ENCODE measurements around the gene TMEM81. TPM values are rescaled to one million over a fixed set of nuclear protein-coding genes. Genes with fewer than 3 reads are reported as not detected.

Gene TMEM81
- polyA plus RNA-seq, 1 donor (not counting 4 experiments of a cell fraction or from before 2014, with no cell fraction given), result 1.4 TPM

DNA sequence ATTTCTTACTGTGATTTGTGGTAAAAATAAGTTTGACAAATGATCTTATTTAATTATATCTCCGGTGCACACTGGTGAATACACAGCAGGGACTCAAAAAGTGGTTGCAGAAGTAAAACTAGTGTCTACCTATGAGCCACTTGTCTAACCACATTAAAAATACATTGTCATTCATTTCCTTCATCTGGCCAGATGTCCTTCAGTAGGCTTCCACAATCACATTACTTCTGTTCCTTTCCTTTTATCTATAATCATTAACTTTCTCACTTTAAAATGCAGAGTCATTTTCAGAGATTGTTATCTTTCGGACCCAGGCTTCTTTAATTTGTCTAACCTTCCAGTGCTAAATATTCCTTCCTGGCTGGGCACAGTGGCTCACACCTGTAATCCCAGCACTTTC, 34.5 kb upstream of the TMEM81 start:
- Histone ChIP-seq H3K4me3 (ENCODE audit: control insufficient read depth in 2 of 3, extremely low read depth in 1 of 3, insufficient read depth in 2 of 3, low read depth in 1 of 3, low read length in 3 of 3) (no peak overlapping the region), H3K9me1 (ENCODE audit: control insufficient read depth, extremely low read depth, insufficient read depth, low read length) (no peaks in the 10 kb centered on the region), H3K9ac (ENCODE audit: control insufficient read depth, extremely low read depth, insufficient read depth, low read length) (no peak overlapping the region), H4K20me1 (ENCODE audit: control insufficient read depth, extremely low read depth, insufficient read depth, low read length) (no peaks in the 10 kb centered on the region), H3K27me3 (ENCODE audit: control insufficient read depth, extremely low read depth, insufficient read depth, low read length) (no peaks in the 10 kb centered on the region), H3K79me2 (ENCODE audit: control insufficient read depth, insufficient read depth, low read length) (peaks cover 45% of the 10 kb centered on the region), H3K36me3 (ENCODE audit: control insufficient read depth in 2 of 2, extremely low read depth in 1 of 2, insufficient read depth in 2 of 2, low read length in 2 of 2) (peaks cover 2 to 3% of the 10 kb centered on the region in 2 experiments), H2AFZ (ENCODE audit: control insufficient read depth, low read length) (no peak overlapping the region), H3K27ac (ENCODE audit: control insufficient read depth, insufficient read depth, low read length) (no peak overlapping the region), H3K4me2 (ENCODE audit: control insufficient read depth, extremely low read depth, insufficient read depth, low read depth, low read length) (no peak overlapping the region), H3K9me3 (ENCODE audit: control insufficient read depth, low read depth, low read length) (no peaks in the 10 kb centered on the region), H3K4me1 (ENCODE audit: control insufficient read depth, extremely low read depth, insufficient read depth, low read length) (peaks cover 15% of the 10 kb centered on the region)
- no peak for DNase-seq (ENCODE audit: low read depth, low spot score)
- no peak for FAIRE-seq
- TF ChIP-seq EZH2 (IDR thresholded peaks at IDR 0.05; ENCODE audit: low read length), result no peak
- TF ChIP-seq, protein P1, sequence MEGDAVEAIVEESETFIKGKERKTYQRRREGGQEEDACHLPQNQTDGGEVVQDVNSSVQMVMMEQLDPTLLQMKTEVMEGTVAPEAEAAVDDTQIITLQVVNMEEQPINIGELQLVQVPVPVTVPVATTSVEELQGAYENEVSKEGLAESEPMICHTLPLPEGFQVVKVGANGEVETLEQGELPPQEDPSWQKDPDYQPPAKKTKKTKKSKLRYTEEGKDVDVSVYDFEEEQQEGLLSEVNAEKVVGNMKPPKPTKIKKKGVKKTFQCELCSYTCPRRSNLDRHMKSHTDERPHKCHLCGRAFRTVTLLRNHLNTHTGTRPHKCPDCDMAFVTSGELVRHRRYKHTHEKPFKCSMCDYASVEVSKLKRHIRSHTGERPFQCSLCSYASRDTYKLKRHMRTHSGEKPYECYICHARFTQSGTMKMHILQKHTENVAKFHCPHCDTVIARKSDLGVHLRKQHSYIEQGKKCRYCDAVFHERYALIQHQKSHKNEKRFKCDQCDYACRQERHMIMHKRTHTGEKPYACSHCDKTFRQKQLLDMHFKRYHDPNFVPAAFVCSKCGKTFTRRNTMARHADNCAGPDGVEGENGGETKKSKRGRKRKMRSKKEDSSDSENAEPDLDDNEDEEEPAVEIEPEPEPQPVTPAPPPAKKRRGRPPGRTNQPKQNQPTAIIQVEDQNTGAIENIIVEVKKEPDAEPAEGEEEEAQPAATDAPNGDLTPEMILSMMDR (optimal IDR thresholded peaks at IDR 0.05 in 1 of 3, IDR thresholded peaks at IDR 0.05 in 1 of 3, conservative IDR thresholded peaks at IDR 0.05 in 1 of 3; ENCODE audit: extremely low read depth in 1 of 3, insufficient read depth in 2 of 3, low read length in 3 of 3), result no peak
- dilution Hi-C loops (cut with MboI; ENCODE audit: extremely low pct_ligation_motif_present, low sequenced_read_pairs), result no loop called here

DNA sequence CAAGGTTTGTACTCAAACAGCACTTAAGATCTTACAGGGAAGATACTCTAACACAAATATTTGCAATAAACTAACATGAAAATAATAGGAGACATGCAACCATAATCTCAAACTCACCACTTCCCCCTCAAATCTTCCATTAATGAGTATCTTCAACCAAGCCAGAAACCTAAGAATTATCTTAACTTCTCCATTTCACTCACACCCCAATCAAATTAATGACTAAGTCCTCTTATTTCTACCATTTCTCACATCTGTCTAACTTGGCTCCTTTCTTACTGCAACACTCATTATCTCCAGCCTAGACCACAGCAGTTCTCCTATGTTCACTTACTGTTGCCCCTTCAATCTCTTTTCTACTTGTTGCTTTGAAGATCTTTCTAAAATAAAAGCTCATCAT, 27.1 kb upstream of the TMEM81 start:
- no peak for DNase-seq (ENCODE audit: low read depth, low spot score)
- Histone ChIP-seq H3K9me1 (ENCODE audit: control insufficient read depth, extremely low read depth, insufficient read depth, low read length) (no peaks in the 10 kb centered on the region), H2AFZ (ENCODE audit: control insufficient read depth, low read length) (no peak overlapping the region), H3K4me2 (ENCODE audit: control insufficient read depth, extremely low read depth, insufficient read depth, low read depth, low read length) (no peak overlapping the region), H3K27me3 (ENCODE audit: control insufficient read depth, extremely low read depth, insufficient read depth, low read length) (no peaks in the 10 kb centered on the region), H3K9ac (ENCODE audit: control insufficient read depth, extremely low read depth, insufficient read depth, low read length) (no peak overlapping the region), H4K20me1 (ENCODE audit: control insufficient read depth, extremely low read depth, insufficient read depth, low read length) (no peaks in the 10 kb centered on the region), H3K9me3 (ENCODE audit: control insufficient read depth, low read depth, low read length) (no peaks in the 10 kb centered on the region), H3K4me3 (ENCODE audit: control insufficient read depth in 2 of 3, extremely low read depth in 1 of 3, insufficient read depth in 2 of 3, low read depth in 1 of 3, low read length in 3 of 3) (no peak overlapping the region), H3K79me2 (ENCODE audit: control insufficient read depth, insufficient read depth, low read length) (peaks cover 5% of the 10 kb centered on the region), H3K36me3 (ENCODE audit: control insufficient read depth in 2 of 2, extremely low read depth in 1 of 2, insufficient read depth in 2 of 2, low read length in 2 of 2) (peaks cover 0 to 4% of the 10 kb centered on the region in 2 experiments), H3K4me1 (ENCODE audit: control insufficient read depth, extremely low read depth, insufficient read depth, low read length) (no peaks in the 10 kb centered on the region), H3K27ac (ENCODE audit: control insufficient read depth, insufficient read depth, low read length) (no peak overlapping the region)
- dilution Hi-C loops (cut with MboI; ENCODE audit: extremely low pct_ligation_motif_present, low sequenced_read_pairs), result no loop called here
- TF ChIP-seq, protein P1 (optimal IDR thresholded peaks at IDR 0.05 in 1 of 3, IDR thresholded peaks at IDR 0.05 in 1 of 3, conservative IDR thresholded peaks at IDR 0.05 in 1 of 3; ENCODE audit: extremely low read depth in 1 of 3, insufficient read depth in 2 of 3, low read length in 3 of 3), result no peak
- TF ChIP-seq EZH2 (IDR thresholded peaks at IDR 0.05; ENCODE audit: low read length), result no peak
- FAIRE-seq, result no peak

All from keratinocyte (primary cell).